Breast epithelium (tissue), 3 donors: ENCODE measurements around the gene DUSP9.

Experiments used
- POLR2A ChIP-seq: fragments of 450-650 bp; IDR thresholded peaks from one replicate; pipeline ENCODE4 v1.6.1; 2016; ENCODE audit warnings: antibody characterized with exemption, mild to moderate bottlenecking, moderate library complexity
- POLR2AphosphoS5 ChIP-seq, 3 donors: sonication (generic); formaldehyde crosslinking; IDR thresholded peaks; one replicate each; pipeline ENCODE4 v1.6.1; 2017; ENCODE audit warnings: antibody characterized with exemption in 3 of 3
- TF ChIP-seq, protein P1 (sequence below), 3 donors: fragments of 450-650 bp; IDR thresholded peaks; one replicate each; pipeline ENCODE4 v1.5.1; 2016 to 2017; ENCODE audit warnings: antibody characterized with exemption in 3 of 3, mild to moderate bottlenecking in 3 of 3, moderate library complexity in 3 of 3

DNA sequence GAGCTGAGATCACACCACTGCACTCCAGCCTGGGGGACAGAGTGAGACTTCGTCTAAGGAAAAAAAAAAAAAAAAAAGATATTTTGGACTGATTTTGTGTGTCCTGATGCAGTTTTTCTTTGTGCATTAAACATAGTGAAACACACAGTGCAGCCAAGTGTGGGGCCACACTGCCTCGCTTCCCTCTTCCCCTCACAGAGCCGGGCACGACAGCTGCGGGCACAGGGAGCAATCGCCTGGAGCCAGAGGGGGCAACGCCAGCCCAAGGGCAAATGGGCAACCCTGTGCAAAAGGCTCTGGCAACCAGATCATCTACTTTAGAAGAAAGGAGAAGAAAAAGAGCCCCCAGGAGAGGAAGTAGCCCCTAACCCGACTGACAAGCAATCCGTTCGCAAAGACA, 34.6 kb upstream of the DUSP9 start:
- TF ChIP-seq POLR2AphosphoS5 (IDR thresholded peaks at IDR 0.05) (no peak), POLR2A (no peak)
- TF ChIP-seq, protein P1, sequence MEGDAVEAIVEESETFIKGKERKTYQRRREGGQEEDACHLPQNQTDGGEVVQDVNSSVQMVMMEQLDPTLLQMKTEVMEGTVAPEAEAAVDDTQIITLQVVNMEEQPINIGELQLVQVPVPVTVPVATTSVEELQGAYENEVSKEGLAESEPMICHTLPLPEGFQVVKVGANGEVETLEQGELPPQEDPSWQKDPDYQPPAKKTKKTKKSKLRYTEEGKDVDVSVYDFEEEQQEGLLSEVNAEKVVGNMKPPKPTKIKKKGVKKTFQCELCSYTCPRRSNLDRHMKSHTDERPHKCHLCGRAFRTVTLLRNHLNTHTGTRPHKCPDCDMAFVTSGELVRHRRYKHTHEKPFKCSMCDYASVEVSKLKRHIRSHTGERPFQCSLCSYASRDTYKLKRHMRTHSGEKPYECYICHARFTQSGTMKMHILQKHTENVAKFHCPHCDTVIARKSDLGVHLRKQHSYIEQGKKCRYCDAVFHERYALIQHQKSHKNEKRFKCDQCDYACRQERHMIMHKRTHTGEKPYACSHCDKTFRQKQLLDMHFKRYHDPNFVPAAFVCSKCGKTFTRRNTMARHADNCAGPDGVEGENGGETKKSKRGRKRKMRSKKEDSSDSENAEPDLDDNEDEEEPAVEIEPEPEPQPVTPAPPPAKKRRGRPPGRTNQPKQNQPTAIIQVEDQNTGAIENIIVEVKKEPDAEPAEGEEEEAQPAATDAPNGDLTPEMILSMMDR (IDR thresholded peaks at IDR 0.05), result no peak
